Measurements from ENCODE around the gene ANKFN1. TPM values are rescaled to one million over a fixed set of nuclear protein-coding genes. Genes with fewer than 3 reads are reported as not detected.

The ANKFN1 gene
- total and polyA plus RNA-seq, 7 donors = 0.12 to 0.55 (median 0.26) TPM; not detected in 3

- Histone ChIP-seq H3K36me3 (no peaks in the 10 kb centered on the region), H3K4me1 (no peaks in the 10 kb centered on the region), H3K27me3 (no peaks in the 10 kb centered on the region), H3K9me3 (no peaks in the 10 kb centered on the region), H3K4me3 (no peak overlapping the region), H3K27ac (no peak overlapping the region)
- intact Hi-C loops (cut with DNase I) = no loop called here
- TF ChIP-seq POLR2AphosphoS5 (IDR thresholded peaks at IDR 0.05) = no peak
- TF ChIP-seq, protein P1, sequence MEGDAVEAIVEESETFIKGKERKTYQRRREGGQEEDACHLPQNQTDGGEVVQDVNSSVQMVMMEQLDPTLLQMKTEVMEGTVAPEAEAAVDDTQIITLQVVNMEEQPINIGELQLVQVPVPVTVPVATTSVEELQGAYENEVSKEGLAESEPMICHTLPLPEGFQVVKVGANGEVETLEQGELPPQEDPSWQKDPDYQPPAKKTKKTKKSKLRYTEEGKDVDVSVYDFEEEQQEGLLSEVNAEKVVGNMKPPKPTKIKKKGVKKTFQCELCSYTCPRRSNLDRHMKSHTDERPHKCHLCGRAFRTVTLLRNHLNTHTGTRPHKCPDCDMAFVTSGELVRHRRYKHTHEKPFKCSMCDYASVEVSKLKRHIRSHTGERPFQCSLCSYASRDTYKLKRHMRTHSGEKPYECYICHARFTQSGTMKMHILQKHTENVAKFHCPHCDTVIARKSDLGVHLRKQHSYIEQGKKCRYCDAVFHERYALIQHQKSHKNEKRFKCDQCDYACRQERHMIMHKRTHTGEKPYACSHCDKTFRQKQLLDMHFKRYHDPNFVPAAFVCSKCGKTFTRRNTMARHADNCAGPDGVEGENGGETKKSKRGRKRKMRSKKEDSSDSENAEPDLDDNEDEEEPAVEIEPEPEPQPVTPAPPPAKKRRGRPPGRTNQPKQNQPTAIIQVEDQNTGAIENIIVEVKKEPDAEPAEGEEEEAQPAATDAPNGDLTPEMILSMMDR (IDR thresholded peaks at IDR 0.05) = no peak
- no peak for TF ChIP-seq EP300 (IDR thresholded peaks at IDR 0.05)
- TF ChIP-seq POLR2A (IDR thresholded peaks at IDR 0.05) = no peak
- no peak for DNase-seq
- 29 to 56% methylated on average over 2 of the region's 2 CpGs for WGBS, 2 donors
These were observed 287.1 kb downstream of the ANKFN1 start for GRCh38 chr17:56440419-56440818.

DNA sequence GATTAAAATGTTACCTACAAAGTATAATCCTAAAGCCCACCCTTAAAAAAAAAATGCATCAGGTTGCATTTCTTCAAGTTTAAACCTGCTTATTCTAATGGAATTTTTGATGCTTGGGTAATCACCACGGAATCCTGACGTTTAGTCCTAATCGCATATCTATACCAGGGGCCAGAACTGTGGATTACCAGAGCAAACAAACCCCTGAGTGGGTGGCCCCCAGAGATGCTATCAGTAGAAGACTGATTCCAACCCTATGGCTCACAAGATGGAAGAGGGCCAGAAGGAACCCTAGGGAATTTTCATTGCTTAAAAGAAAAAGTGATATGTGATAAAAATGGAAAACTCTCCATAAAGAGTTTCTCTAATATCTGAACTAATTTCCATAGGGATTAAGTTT, 288.0 kb downstream of the ANKFN1 start:
- Histone ChIP-seq H3K36me3 (no peaks in the 10 kb centered on the region), H3K4me1 (no peaks in the 10 kb centered on the region), H3K4me3 (no peak overlapping the region), H3K27ac (no peak overlapping the region), H3K9me3 (no peaks in the 10 kb centered on the region), H3K27me3 (no peaks in the 10 kb centered on the region)
- 63 to 69% methylated on average over 3 of the region's 3 CpGs for WGBS, 2 donors
- TF ChIP-seq, protein P1 (IDR thresholded peaks at IDR 0.05) = no peak
- TF ChIP-seq POLR2A (IDR thresholded peaks at IDR 0.05) (no peak), EP300 (IDR thresholded peaks at IDR 0.05) (no peak), POLR2AphosphoS5 (IDR thresholded peaks at IDR 0.05) (no peak)
- DNase-seq = no peak
- intact Hi-C loops (cut with DNase I) = no loop called here

- Histone ChIP-seq H3K4me1 (no peaks in the 10 kb centered on the region), H3K9me3 (no peaks in the 10 kb centered on the region), H3K4me3 (no peak overlapping the region), H3K27ac (no peak overlapping the region), H3K27me3 (no peaks in the 10 kb centered on the region), H3K36me3 (no peaks in the 10 kb centered on the region)
- WGBS, 2 donors = 81 to 88% methylated on average over 9 of the region's 9 CpGs
- intact Hi-C loops (cut with DNase I) = no loop called here
- DNase-seq = no peak
- TF ChIP-seq POLR2AphosphoS5 (IDR thresholded peaks at IDR 0.05) (no peak), POLR2A (IDR thresholded peaks at IDR 0.05) (no peak), EP300 (IDR thresholded peaks at IDR 0.05) (no peak)
- TF ChIP-seq, protein P1 (IDR thresholded peaks at IDR 0.05) = no peak
These were observed 292.6 kb downstream of the ANKFN1 start for GRCh38 chr17:56445692-56446411.

DNA sequence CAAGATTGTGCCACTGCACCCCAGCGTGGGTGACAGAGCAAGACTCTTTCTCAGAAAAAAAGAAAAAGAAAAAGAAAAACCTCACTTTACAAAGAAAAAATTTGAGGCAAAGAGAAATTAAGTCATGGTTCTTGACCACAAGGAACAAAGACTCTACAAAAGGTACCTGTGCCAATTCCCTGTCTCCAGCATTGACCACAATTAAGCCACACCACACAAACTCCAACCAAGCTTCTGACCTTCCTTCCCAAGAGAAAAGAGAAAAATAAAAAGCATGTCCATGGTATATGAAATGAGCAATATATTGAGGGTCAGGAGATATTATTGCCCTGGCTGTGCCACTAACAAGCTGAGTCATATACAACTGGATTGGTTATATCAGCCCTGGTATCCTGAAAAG, 293.9 kb downstream of the ANKFN1 start:
- 76 to 100% methylated on average over 1 of the region's 1 CpG for WGBS, 2 donors
- TF ChIP-seq POLR2AphosphoS5 (IDR thresholded peaks at IDR 0.05) (no peak), POLR2A (IDR thresholded peaks at IDR 0.05) (no peak), EP300 (IDR thresholded peaks at IDR 0.05) (no peak)
- TF ChIP-seq, protein P1 (IDR thresholded peaks at IDR 0.05) = no peak
- intact Hi-C loops (cut with DNase I) = no loop called here

GRCh38 chr17:56448371-56448770, 295.1 kb downstream of the ANKFN1 start:
- intact Hi-C loops (cut with DNase I) = no loop called here
- Histone ChIP-seq H3K27me3 (no peaks in the 10 kb centered on the region), H3K36me3 (no peaks in the 10 kb centered on the region), H3K9me3 (no peaks in the 10 kb centered on the region), H3K27ac (no peak overlapping the region), H3K4me1 (no peaks in the 10 kb centered on the region), H3K4me3 (no peak overlapping the region)
- no peak for DNase-seq
- TF ChIP-seq, protein P1 (IDR thresholded peaks at IDR 0.05) = no peak
- TF ChIP-seq POLR2AphosphoS5 (IDR thresholded peaks at IDR 0.05) = no peak
- TF ChIP-seq EP300 (IDR thresholded peaks at IDR 0.05) = no peak
- TF ChIP-seq POLR2A (IDR thresholded peaks at IDR 0.05) = no peak
- 75 to 84% methylated on average over 2 of the region's 2 CpGs for WGBS, 2 donors

More for the DNA sequence above, 293.9 kb downstream of the ANKFN1 start:
- Histone ChIP-seq H3K27me3 (no peaks in the 10 kb centered on the region), H3K36me3 (no peaks in the 10 kb centered on the region), H3K9me3 (no peaks in the 10 kb centered on the region), H3K4me3 (no peak overlapping the region), H3K27ac (no peak overlapping the region), H3K4me1 (no peaks in the 10 kb centered on the region)
- DNase-seq = no peak
